Stimulated activated CD4-positive, alpha-beta T cell treated with anti-CD3 and anti-CD28 coated beads, Interleukin-1b, Interleukin-23, amount 100 ng/mL, for 4 hours (primary cell): ENCODE measurements around the gene SLBP.

Experiments used
- DNase-seq, 2 donors: peaks; one replicate each; pipeline ENCODE4 v3.0.0-alpha.2; 2020; ENCODE audit warnings: low read depth in 2 of 2

Gene SLBP

DNA sequence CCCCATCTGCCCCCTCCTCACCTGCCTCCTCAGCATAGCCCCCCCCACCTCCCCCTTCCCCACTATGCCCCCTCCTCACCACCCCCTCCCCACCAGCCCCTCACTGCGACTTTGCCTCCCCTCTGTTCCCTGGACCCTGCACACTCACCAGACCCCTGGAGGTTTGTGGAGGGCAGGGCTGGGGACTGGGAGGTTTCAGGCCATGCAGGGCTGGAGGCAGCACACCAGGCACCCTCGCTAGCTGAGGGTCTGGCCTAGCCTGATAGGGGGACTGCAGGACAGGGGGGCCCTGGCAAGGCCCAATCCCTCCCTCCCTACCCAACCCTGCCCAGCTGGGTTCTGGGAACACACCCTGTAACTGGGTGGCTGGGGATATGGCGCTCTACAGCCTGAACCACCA, 37.3 kb upstream of the SLBP start:
- DNase-seq = no peak

- peak; percentile 63 to 78 for DNase-seq
Observed at GRCh38 chr4:1748465-1748995, 36.4 kb upstream of the SLBP start.

DNA sequence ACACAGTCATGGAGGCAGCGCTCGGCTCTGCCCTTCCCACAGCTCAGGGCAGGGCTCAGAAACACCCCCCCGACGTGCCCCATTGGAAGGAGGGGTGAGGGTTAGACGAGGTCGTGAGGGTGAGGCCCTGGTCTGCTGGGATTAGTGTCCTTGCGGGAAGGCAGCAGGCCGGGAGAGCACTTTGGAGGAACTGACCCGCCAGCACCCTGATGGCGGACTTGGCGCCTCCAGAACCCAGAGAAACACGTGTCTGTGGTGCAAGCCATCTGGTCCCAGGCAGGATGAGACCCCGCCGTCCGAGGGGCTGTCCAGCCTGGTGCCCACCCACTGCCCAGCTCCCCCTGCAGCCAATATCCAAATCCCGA, 35.5 kb upstream of the SLBP start:
- no peak for DNase-seq

- no peak for DNase-seq
Observed at GRCh38 chr4:1746919-1747602, 34.9 kb upstream of the SLBP start.

DNA sequence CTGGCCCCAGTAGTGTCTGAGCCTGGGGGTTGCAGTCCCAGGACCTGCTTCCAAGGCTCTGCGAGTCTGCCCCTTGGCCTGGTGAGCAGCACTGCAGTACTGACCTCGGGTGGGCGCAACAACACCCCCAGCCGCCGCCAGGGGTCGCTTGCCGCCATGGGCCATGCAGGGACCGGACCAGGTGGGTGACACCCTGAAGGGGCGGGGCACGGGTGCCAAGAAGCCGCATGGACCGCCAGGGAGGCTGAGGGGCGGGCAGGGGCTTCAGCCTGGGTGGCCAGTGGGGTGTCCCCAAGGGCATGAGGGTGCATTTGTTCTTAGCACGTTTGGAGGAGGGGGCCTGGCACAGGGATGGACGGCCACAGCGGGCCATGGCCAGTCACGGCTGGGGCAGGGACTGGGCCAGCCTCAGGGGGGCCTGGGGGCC, 34.2 kb upstream of the SLBP start:
- peak; percentile 66 to 78 for DNase-seq

- no peak for DNase-seq
Observed at GRCh38 chr4:1745697-1746096, 33.6 kb upstream of the SLBP start.

GRCh38 chr4:1745165-1745564, 33.0 kb upstream of the SLBP start:
- DNase-seq = no peak

DNA sequence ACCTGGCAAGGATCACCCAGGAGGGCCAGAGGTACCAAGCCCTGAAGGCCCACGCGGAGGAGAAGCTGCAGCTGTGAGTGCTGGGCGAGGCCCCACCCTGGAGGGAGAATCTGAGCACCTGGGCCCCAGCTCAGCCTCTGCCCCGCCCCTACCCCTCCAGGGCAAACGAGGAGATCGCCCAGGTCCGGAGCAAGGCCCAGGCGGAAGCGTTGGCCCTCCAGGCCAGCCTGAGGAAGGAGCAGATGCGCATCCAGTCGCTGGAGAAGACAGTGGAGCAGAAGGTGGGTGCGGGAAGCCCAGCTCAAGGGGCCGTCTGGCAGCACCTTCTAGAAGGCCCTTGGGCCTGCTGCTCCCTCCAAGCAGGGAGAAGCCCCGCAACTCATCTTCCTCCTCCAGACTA, 32.4 kb upstream of the SLBP start:
- DNase-seq = no peak

DNA sequence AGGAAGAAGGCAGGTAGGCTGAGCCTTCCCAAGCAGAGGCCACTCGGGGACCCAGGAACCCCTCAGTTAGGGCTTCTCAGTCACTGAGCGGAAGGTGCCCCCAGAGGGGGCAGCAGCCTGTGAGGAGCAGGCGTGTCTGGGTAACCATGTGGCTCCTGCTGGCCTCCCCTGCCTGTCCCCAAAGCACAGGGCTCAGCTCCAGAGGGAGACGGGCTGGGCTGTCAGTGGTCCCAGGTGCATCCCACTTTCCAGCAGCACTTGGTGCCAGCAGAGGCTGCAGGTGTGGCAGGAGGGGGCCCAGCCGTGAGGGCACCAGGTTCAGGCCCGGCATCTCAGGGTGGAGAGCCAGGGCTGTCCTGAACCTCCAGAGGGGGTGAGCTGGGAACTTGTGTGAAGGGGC, 31.9 kb upstream of the SLBP start:
- no peak for DNase-seq

GRCh38 chr4:1743551-1743950, 31.4 kb upstream of the SLBP start:
- DNase-seq = no peak

DNA sequence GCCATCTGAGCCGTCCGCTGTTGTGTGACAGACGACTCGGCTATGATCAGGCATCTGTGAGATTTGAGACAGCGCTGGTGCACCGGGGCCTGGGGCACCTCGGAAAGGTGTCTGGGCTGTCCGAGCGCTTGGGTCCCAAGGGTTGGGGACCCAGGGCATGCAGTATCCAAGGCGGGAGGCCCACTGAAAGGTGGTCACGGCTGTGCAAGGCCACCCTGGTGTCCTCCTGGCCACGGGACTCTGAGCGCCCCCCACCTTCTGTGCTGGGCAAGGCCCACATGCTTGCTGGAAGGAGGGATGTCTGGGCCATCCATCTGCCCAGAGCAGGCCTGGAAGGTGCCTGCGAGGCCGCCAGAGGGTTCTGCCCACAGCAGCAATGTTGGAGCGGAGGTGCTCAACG, 29.1 kb upstream of the SLBP start:
- DNase-seq = no peak

DNA sequence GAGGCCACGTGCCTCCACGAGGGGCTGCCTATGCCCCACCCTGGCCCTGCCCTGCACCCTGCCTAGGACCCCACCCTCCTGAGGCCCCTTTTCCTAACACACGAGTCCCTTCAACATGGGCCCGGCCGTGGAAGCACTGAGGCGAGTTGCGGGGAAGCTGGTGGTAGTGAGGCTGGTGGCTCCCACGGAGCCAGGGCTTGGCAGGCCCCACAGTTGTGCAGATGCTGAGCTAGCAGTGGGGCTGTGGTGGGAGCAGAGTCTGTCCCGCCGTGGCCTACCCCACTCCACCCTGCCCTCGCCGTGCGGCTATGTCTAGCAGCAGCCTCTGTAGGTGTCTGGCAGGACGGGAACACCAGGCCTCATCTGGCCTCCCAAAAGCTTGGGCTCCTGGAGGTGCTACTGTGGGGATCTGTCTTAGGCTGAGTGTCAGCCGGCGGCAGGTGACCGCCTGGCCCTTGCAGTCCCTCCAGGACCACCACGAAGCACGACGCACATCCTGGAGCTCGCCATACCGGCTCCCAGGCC, 28.0 kb upstream of the SLBP start:
- no peak for DNase-seq

DNA sequence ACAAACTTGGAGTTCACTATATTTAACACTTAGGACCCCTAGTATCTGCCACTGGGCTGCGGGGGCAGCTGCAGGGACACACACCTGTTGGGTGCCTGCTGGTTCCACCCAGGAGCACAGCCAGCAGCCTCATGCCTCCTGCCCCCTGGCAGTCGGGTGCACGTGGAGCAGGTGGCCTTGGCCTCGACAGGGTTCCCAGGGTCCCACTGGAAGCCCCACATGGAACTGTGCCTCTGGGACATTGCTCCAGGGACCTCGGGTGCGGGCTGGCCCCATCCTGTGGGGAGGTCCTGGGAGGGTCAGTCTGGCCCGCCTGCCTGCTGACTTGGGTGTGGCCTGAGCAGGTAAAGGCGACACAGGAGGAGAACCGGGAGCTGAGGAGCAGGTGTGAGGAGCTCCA, 27.2 kb upstream of the SLBP start:
- no peak for DNase-seq

GRCh38 chr4:1738410-1738809, 26.3 kb upstream of the SLBP start:
- no peak for DNase-seq

- no peak for DNase-seq
Observed at GRCh38 chr4:1737666-1738065, 25.5 kb upstream of the SLBP start.

GRCh38 chr4:1736812-1737211, 24.7 kb upstream of the SLBP start:
- no peak for DNase-seq

- no peak for DNase-seq
Observed at GRCh38 chr4:1735215-1735614, 23.1 kb upstream of the SLBP start.

DNA sequence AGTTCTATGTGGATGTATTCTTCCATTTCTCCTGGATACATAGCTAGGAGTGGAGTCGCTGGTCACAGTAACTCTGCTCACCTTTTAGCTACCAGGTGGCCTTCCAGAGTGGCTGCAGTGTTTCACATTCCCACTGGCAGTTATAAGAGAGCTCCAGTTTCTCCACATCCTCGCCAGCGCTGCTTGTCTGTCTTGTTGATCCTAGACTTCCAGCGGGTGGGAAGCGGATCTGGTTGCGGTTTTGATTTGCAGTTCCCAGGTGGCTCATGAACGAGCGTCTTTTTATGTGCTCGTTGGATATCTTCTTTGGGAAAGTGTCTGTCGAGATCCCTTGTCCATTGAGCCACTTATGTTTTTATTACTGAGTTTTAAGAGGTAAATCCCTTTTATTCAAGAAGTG, 20.8 kb upstream of the SLBP start:
- DNase-seq = no peak

GRCh38 chr4:1731180-1731579, 19.1 kb upstream of the SLBP start:
- DNase-seq = no peak

GRCh38 chr4:1730532-1731135, 18.5 kb upstream of the SLBP start:
- DNase-seq = no peak

DNA sequence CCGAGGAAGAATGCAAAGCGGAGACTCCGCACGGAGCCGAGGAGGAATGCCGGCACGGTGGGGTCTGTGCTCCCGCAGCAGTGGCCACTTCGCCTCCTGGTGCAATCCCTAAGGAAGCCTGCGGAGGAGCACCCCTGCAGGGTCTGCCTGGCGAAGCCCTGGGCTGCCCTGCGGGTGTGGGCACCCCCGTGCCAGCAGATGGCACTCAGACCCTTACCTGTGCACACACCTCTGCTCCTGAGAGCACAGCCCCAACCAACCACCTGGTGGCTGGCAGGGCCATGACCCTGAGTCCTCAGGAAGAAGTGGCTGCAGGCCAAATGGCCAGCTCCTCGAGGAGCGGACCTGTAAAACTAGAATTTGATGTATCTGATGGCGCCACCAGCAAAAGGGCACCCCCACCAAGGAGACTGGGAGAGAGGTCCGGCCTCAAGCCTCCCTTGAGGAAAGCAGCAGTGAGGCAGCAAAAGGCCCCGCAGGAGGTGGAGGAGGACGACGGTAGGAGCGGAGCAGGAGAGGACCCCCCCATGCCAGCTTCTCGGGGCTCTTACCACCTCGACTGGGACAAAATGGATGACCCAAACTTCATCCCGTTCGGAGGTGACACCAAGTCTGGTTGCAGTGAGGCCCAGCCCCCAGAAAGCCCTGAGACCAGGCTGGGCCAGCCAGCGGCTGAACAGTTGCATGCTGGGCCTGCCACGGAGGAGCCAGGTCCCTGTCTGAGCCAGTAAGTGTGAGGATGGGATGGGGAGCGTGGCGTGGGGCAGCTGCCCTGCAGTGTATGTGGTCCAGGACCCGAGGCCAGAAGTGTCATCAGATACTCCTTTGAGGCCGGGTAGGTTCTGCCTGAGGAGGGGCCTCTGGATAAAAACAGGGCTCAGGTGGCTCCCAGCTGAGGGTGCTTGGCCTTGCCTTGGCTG, 16.2 kb upstream of the SLBP start:
- DNase-seq = no peak
